Mesodermal cell (in vitro differentiated cells): ENCODE measurements around the gene HELZ2. TPM values are rescaled to one million over a fixed set of nuclear protein-coding genes. Genes with fewer than 3 reads are reported as not detected.

Experiments
- H3K27ac ChIP-seq: 2 replicates; pipeline ENCODE4 v1.7.0; 2013; ENCODE audit warnings: mild to moderate bottlenecking, low read depth, low read length, moderate library complexity; ENCODE audit not compliant: severe bottlenecking
- H3K36me3 ChIP-seq: 2 replicates; pipeline ENCODE4 v1.7.1; 2013; ENCODE audit warnings: mild to moderate bottlenecking, low read length, moderate library complexity; ENCODE audit not compliant: control insufficient read depth, insufficient read depth
- H3K4me1 ChIP-seq: one replicate; pipeline ENCODE4 v1.7.1; 2013; ENCODE audit warnings: mild to moderate bottlenecking, low read length; ENCODE audit not compliant: insufficient read depth, control insufficient read depth, poor library complexity, severe bottlenecking
- H3K4me3 ChIP-seq: 2 replicates; pipeline ENCODE4 v1.7.0; 2013; ENCODE audit warnings: low read length, control low read depth, mild to moderate bottlenecking; ENCODE audit not compliant: insufficient read depth, poor library complexity, severe bottlenecking; ENCODE audit errors: extremely low read depth
- H3K9me3 ChIP-seq: 2 replicates; pipeline ENCODE4 v1.7.1; 2013; ENCODE audit warnings: mild to moderate bottlenecking, low read length, moderate library complexity; ENCODE audit not compliant: control insufficient read depth
- WGBS, 2 experiments: methylation state at CpG; one replicate each; pipeline ENCODE4 v1.1.5; 2013; ENCODE audit warnings: missing lambda C conversion rate in 2 of 2; ENCODE audit not compliant: insufficient coverage in 2 of 2; 5-methylcytosine and 5-hydroxymethylcytosine counted together
- polyA plus RNA-seq, 2 experiments: library from polyadenylated mRNA; stranded (reverse); fragments of 50-300 nt; gene quantifications; one replicate each; pipeline ENCODE4 v1.2.3, GENCODE V29; 2013

The HELZ2 gene, protein sequence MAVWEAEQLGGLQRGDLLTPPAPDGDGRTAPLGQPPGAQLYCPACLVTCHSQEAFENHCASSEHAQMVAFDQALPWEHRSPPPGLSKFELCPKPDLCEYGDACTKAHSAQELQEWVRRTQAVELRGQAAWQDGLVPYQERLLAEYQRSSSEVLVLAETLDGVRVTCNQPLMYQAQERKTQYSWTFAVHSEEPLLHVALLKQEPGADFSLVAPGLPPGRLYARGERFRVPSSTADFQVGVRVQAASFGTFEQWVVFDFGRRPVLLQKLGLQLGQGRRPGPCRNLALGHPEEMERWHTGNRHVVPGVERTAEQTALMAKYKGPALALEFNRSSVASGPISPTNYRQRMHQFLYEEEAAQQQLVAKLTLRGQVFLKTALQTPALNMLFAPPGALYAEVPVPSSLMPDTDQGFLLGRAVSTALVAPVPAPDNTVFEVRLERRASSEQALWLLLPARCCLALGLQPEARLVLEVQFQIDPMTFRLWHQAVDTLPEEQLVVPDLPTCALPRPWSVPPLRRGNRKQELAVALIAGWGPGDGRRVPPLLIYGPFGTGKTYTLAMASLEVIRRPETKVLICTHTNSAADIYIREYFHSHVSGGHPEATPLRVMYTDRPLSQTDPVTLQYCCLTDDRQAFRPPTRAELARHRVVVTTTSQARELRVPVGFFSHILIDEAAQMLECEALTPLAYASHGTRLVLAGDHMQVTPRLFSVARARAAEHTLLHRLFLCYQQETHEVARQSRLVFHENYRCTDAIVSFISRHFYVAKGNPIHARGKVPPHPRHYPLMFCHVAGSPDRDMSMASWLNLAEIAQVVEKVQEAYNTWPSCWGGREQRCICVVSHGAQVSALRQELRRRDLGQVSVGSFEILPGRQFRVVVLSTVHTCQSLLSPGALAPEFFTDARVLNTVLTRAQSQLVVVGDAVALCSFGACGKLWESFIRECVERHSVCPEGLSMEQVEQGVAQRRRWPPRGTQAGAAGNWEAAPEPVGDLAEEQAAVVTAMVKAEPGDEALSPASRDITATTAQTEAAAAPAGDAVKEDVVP (N-terminal part only)
- polyA plus RNA-seq (2013, experiment 1 of 2), result 21.1 TPM
- polyA plus RNA-seq (2013, experiment 2 of 2), result 14.2 TPM

DNA sequence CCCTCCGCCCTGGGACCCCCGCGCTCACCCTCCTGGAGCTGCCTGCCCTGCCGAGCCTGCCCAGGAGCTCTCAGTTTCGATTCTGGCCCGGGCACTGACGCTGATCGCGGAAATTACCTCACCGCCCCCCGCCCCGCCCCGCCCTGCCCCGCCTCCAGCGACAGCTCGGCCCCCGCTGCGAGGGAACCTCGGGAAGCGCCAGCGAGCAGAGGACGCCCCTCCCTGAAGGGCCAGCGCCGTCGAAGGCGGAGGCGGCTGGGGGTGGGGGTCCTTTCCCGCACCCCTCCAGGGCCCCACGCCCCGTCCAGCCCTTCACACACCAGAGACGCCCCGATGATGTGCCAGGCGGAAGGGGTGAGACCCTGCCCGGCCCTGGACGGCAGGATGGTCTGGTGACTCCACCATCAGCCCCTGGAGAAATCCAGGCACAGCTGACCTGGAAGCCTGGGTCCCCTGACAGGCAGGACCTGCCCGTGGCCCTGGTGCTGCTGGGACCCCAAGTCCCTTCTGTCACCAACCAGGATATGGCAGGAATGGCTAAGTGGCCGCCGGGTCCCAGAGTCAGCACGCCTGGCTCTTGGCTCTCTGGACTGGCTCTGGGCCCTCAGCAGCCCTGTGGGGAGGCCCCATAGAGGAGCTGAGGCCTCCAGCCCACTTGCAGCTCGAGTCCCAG lies at the start of gene HELZ2:
TSS of gene HELZ2 (minus strand) at position 84 of the 673 bp plus-strand sequence. CDS start 1,854 bp downstream, outside the sequence.
- H3K4me3 ChIP-seq, result peak within 1 kb of the TSS; percentile 49
- WGBS, 2 experiments, result 8 to 15% methylated on average over 15 to 26 of the region's 40 CpGs
- no peaks in the 10 kb centered on the region for H3K4me1 ChIP-seq
- H3K9me3 ChIP-seq, result no peaks in the 10 kb centered on the region
- no peak within 1 kb of the TSS for H3K27ac ChIP-seq
- H3K36me3 ChIP-seq, result no peaks in the 10 kb centered on the region

DNA sequence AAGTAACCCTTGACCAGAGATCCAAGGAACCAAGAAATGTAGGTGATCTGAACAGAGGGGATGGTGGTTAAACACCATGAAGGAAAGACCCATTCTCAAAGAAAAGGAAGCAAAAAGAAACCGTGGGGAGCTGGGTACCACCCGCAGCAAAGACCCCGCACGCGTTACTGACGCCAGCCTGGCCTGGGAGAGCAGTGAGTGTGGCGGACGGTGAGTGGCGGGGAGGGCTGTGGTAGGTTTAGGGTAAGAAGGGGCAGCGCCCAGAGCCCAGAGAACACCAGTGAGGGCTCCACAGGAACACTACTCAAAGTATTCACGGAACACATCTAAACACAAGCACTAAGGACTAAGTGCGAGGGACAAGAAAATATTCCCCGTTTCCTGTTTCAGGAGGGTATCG lies 48.7 kb upstream of the HELZ2 start:
- Histone ChIP-seq H3K36me3 (peaks cover 20% of the 10 kb centered on the region), H3K9me3 (no peaks in the 10 kb centered on the region), H3K4me1 (peaks cover 7% of the 10 kb centered on the region), H3K4me3 (no peak overlapping the region), H3K27ac (no peak overlapping the region)
- 92 to 94% methylated on average over 6 of the region's 14 CpGs for WGBS, 2 experiments

DNA sequence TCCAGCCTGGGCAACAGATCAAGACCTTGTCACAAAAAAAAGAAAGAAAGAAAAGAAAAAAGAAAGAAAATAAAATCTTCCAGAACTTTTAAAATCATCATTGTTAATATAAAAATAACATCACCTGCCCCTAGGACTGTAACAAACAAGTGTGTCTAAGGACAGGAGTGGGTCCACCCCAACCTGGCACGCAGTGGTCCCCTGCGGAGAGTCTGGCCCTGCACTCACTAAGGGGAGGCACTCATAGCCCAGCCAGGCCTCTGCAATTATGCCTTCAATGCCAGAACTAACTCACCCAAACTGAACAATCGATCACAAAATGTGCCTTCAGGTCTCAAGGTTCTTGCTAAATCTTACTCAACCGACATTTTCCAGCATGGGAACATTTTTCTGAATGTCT lies 48.1 kb upstream of the HELZ2 start:
- H3K9me3 ChIP-seq, result no peaks in the 10 kb centered on the region
- peaks cover 26% of the 10 kb centered on the region for H3K36me3 ChIP-seq
- 94 to 96% methylated on average over 2 to 3 of the region's 4 CpGs for WGBS, 2 experiments
- no peak overlapping the region for H3K27ac ChIP-seq
- H3K4me3 ChIP-seq, result no peak overlapping the region
- peaks cover 7% of the 10 kb centered on the region for H3K4me1 ChIP-seq

DNA sequence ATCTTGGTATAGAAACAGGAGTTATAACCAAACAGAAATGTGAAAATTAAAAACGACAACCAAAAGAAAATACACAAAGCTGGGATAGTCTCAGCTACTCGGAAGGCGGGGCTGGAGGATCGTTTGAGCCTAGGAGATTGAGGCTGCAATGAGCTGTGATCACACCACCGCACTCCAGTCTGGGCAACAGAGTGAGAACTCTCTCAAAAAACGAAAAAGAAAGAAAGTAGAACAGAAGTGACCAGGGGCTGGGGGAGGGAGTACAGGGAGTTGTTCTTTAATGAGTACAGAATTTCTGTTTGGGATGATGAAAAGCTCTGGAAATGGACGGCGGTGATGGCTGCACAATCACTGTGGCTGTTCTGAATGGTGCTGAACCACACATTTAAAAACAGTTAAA lies 47.0 kb upstream of the HELZ2 start:
- peaks cover 7% of the 10 kb centered on the region for H3K4me1 ChIP-seq
- no peak overlapping the region for H3K27ac ChIP-seq
- no peak overlapping the region for H3K4me3 ChIP-seq
- peaks cover 37% of the 10 kb centered on the region for H3K36me3 ChIP-seq
- 90 to 91% methylated on average over 8 of the region's 8 CpGs for WGBS, 2 experiments
- no peaks in the 10 kb centered on the region for H3K9me3 ChIP-seq

DNA sequence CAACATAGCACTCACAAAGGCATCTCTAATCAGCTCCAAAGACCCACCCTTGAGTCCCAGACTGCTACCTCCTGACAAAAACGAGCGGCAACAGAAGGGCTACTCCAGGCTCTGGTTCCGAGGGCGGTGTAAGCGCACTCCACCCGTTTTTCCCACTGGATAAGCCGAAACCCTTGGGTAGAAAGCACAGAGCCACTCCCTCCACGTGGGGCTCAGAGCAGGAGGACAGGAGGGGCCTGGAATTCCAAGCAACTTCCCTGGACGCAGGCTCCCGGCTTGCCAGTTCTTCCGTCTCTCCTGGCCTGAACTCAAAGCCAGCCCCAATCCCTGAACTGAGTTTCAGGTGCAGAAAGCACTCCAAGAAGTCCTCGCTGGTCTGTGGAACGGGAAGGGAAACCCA lies 45.5 kb upstream of the HELZ2 start:
- WGBS, 2 experiments, result 90 to 91% methylated on average over 11 to 13 of the region's 13 CpGs
- Histone ChIP-seq H3K36me3 (peaks cover 50% of the 10 kb centered on the region), H3K27ac (no peak overlapping the region), H3K9me3 (peaks cover 12% of the 10 kb centered on the region), H3K4me1 (no peaks in the 10 kb centered on the region), H3K4me3 (no peak overlapping the region)

DNA sequence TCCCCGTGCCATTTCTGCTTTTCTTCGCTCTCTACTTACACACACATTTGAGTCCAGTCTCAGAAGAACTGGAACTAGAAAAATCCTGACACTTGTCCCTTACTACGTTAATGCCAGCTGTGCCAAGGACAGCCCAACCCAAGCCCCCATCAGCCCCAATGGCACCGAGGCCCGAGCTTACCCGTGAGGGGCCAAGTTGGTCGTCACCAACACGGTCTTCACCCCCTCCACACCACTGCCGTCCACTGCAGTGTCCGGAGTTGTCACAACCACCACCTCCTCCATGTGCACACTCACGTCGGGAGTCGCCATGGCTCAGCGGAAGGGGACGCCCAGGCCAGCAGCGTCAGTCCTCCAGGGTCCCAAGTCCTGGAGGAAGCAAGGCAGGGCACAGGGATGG lies 45.0 kb upstream of the HELZ2 start:
- H3K9me3 ChIP-seq, result peaks cover 13% of the 10 kb centered on the region
- H3K4me3 ChIP-seq, result no peak overlapping the region
- no peak overlapping the region for H3K27ac ChIP-seq
- 97 to 98% methylated on average over 16 of the region's 16 CpGs for WGBS, 2 experiments
- H3K36me3 ChIP-seq, result peaks cover 51% of the 10 kb centered on the region
- H3K4me1 ChIP-seq, result no peaks in the 10 kb centered on the region

DNA sequence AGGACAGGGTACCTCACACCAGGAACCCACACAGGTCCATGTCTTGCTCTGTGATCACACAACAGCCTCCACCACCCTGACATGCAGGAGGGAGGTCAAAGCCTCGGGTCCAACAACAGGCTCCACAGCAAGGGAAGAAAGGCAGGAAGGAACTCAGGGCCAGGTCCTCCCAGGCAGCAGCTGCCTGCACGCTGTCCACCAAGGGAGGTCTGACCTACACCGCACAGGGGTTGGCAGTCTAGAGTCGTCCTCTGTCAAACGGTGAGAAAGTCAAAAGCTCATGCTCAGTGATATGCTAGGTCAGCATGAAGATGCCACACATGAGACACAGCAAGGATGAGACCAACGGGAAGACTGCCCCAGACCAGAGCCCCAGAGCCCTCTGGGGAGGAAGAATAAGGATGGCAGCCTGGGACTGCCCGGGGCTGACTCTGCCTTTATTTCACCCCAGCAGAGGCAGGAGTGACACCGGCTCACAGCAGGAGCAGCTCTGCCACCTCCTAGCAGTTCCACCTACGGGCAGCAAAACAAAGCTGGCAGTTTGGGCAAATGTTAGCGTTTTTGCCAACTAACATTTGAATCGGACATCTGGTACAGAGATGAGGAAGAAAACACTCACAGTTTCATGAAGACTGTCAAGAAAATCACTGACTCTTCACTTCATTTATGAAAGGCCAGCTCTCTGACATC lies 44.4 kb upstream of the HELZ2 start:
- H3K27ac ChIP-seq, result no peak overlapping the region
- WGBS, 2 experiments, result 95 to 96% methylated on average over 9 to 10 of the region's 11 CpGs
- H3K4me1 ChIP-seq, result no peaks in the 10 kb centered on the region
- peaks cover 57% of the 10 kb centered on the region for H3K36me3 ChIP-seq
- peaks cover 13% of the 10 kb centered on the region for H3K9me3 ChIP-seq
- H3K4me3 ChIP-seq, result no peak overlapping the region

DNA sequence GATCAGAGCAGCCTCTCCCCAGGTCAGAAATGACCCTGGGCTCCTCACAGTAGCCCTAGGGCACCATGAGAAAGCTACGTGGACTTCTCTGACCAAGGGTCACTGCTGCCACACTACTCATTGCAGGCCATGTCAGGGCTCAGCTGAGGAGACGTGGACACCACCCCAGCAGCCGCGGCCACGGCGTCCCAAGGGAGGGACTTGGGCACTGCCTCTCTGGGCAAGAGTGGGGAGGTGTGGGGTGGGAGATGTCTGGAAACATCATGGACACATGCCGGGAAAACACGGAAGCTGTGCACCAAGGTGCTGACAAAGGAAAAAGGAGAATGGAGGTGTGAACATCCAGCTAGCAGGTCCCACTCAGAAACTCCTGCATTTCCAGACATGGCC lies 43.8 kb upstream of the HELZ2 start:
- H3K36me3 ChIP-seq, result peaks cover 61% of the 10 kb centered on the region
- H3K4me1 ChIP-seq, result no peaks in the 10 kb centered on the region
- WGBS, 2 experiments, result 85 to 96% methylated on average over 8 of the region's 8 CpGs
- peaks cover 13% of the 10 kb centered on the region for H3K9me3 ChIP-seq
- H3K4me3 ChIP-seq, result no peak overlapping the region
- H3K27ac ChIP-seq, result no peak overlapping the region

DNA sequence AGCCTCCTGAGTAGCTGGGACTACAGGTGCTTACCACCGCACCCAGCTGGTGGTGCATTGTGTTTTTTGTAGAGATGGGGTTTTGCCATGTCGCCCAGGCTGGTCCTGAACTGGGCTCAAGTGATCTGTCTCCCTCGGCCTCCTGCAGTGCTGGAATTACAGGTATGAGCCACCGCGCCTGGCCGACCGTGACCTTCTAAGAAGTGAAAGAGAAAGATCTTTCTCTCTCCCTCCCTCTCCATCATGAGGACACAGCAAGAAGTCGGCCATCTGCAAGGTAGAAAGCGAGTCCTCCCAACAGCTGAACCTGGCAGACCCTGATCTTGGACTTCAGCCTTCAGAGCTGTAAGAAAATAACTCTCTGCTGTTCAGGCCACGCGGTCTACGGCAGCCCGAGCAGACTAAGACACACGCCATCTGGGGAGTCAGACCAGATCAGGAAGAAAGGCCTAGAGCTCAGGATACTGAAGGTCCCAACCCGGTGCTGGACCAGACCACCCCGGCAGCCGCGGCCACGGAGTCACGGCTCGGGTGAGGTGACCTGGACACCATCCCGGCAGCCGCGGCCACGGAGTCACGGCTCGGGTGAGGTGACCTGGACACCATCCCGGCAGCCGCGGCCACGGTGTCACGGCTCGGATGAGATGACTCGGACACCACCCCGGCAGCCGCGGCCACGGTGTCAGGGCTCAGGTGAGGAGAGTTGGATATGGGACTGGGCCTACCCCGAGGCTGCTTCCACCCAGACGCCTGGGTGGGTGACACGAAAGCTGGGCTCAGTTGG lies 43.2 kb upstream of the HELZ2 start:
- peaks cover 13% of the 10 kb centered on the region for H3K9me3 ChIP-seq
- H3K4me1 ChIP-seq, result no peaks in the 10 kb centered on the region
- WGBS, 2 experiments, result 96 to 98% methylated on average over 35 to 41 of the region's 41 CpGs
- no peak overlapping the region for H3K27ac ChIP-seq
- H3K36me3 ChIP-seq, result peaks cover 65% of the 10 kb centered on the region
- no peak overlapping the region for H3K4me3 ChIP-seq
